Liver (tissue), 9 donors: ENCODE results near the gene ACACB. TPM values are rescaled to one million over a fixed set of nuclear protein-coding genes. Genes with fewer than 3 reads are reported as not detected.

ENCODE experiments used
- DNase-seq: peaks from one replicate; pipeline ENCODE4 v3.0.0-alpha.2; 2017; ENCODE audit warnings: low spot score
- H3K27ac ChIP-seq, 2 donors: one replicate each; pipeline ENCODE4 v1.7.0; 2013; ENCODE audit warnings: inconsistent platforms in 2 of 2, low read length in 2 of 2, control low read depth in 1 of 2, low read depth in 1 of 2, mild to moderate bottlenecking in 1 of 2
- H3K27me3 ChIP-seq, 4 donors: one replicate each; pipeline versions ENCODE4 v1.6.1 to v1.7.0; 2013; ENCODE audit warnings: low read length in 3 of 4, inconsistent platforms in 1 of 4, mild to moderate bottlenecking in 1 of 4, moderate library complexity in 1 of 4; ENCODE audit not compliant: control insufficient read depth in 4 of 4, insufficient read depth in 4 of 4
- H3K36me3 ChIP-seq, 4 donors: one replicate each; pipeline versions ENCODE4 v1.6.1 to v1.7.0; 2013; ENCODE audit warnings: low read length in 3 of 4, mild to moderate bottlenecking in 3 of 4, low read depth in 1 of 4, moderate library complexity in 1 of 4; ENCODE audit not compliant: control insufficient read depth in 4 of 4, insufficient read depth in 3 of 4
- H3K4me1 ChIP-seq, 4 donors: one replicate each; pipeline versions ENCODE4 v1.6.1 to v1.7.0; 2013; ENCODE audit warnings: low read length in 3 of 4, mild to moderate bottlenecking in 3 of 4, moderate library complexity in 1 of 4; ENCODE audit not compliant: control insufficient read depth in 4 of 4, insufficient read depth in 4 of 4
- H3K4me3 ChIP-seq, 3 donors: one replicate each; pipeline versions ENCODE4 v1.6.1 to v1.7.0; 2013; ENCODE audit warnings: low read length in 3 of 3, control low read depth in 1 of 3, low read depth in 1 of 3, mild to moderate bottlenecking in 1 of 3
- H3K9ac ChIP-seq, 2 donors: one replicate each; pipeline ENCODE4 v1.7.0; 2013; ENCODE audit warnings: low read length in 2 of 2, mild to moderate bottlenecking in 2 of 2, moderate library complexity in 2 of 2, control low read depth in 1 of 2, low read depth in 1 of 2
- H3K9me3 ChIP-seq, 4 donors: one replicate each; pipeline versions ENCODE4 v1.6.1 to v1.7.0; 2013; ENCODE audit warnings: low read length in 3 of 4; ENCODE audit not compliant: control insufficient read depth in 4 of 4
- EGR1 ChIP-seq, 2 donors: IDR thresholded peaks; 2 replicates each; pipeline ENCODE4 v1.6.1; 2016 to 2018; ENCODE audit warnings: antibody characterized with exemption in 2 of 2, low read depth in 2 of 2
- FOXA1 ChIP-seq: IDR thresholded peaks from 2 replicates; pipeline ENCODE4 v1.6.1; 2016; ENCODE audit warnings: antibody characterized with exemption
- GABPA ChIP-seq, 2 donors: IDR thresholded peaks in 1 of 2; conservative IDR thresholded peaks in 1 of 2; 2 replicates each; pipeline ENCODE4 v1.6.1; 2016; ENCODE audit warnings: antibody characterized with exemption in 2 of 2, mild to moderate bottlenecking in 1 of 2, moderate library complexity in 1 of 2
- HNF4G ChIP-seq: IDR thresholded peaks from 2 replicates; pipeline ENCODE4 v1.6.1; 2016; ENCODE audit warnings: antibody characterized with exemption
- MAX ChIP-seq: IDR thresholded peaks from 2 replicates; pipeline ENCODE4 v1.6.1; 2016; ENCODE audit warnings: antibody characterized with exemption
- RAD21 ChIP-seq, 2 donors: IDR thresholded peaks; 2 replicates each; pipeline ENCODE4 v1.6.1; 2016; ENCODE audit warnings: antibody characterized with exemption in 2 of 2, mild to moderate bottlenecking in 2 of 2
- REST ChIP-seq: IDR thresholded peaks from 2 replicates; pipeline ENCODE4 v1.6.1; 2016; ENCODE audit warnings: antibody characterized with exemption, mild to moderate bottlenecking
- RXRA ChIP-seq, 2 donors: IDR thresholded peaks; 2 replicates each; pipeline ENCODE4 v1.6.1; 2017 to 2018; ENCODE audit warnings: antibody characterized with exemption in 2 of 2, mild to moderate bottlenecking in 1 of 2
- SP1 ChIP-seq: IDR thresholded peaks from 2 replicates; pipeline ENCODE4 v1.6.1; 2018; ENCODE audit warnings: antibody characterized with exemption, mild to moderate bottlenecking
- YY1 ChIP-seq: IDR thresholded peaks from 2 replicates; pipeline ENCODE4 v1.6.1; 2016; ENCODE audit warnings: antibody characterized with exemption, mild to moderate bottlenecking
- ZBTB33 ChIP-seq: IDR thresholded peaks from 2 replicates; pipeline ENCODE4 v1.6.1; 2016; ENCODE audit warnings: antibody characterized with exemption
- WGBS: extraction: QIAGEN DNeasy Blood & Tissue Kit; methylation state at CpG from one replicate; pipeline ENCODE4 v1.1.7; 2013; 5-methylcytosine and 5-hydroxymethylcytosine counted together
- polyA plus RNA-seq, 2 donors: library from polyadenylated mRNA; stranded (reverse) in 1 of 2; unstranded in 1 of 2; fragments of 200-250 nt in 1 of 2; fragments of >200 nt in 1 of 2; fragmentation: Nextera tagmentation in 1 of 2; extraction: Ambion mirVana in 1 of 2; gene quantifications; one replicate each; pipeline versions ENCODE4 v1.2.1 to v1.2.3, GENCODE V29; 2013 to 2015
- total RNA-seq, 2 donors: library from RNA; depleted of rRNA; stranded (reverse); fragments of >200 nt; gene quantifications; one replicate each; pipeline ENCODE4 v1.2.3, GENCODE V29; 2014
- donor health status: healthy.
- donor health status: healthy.
- donor health status: healthy.
- donor health status: healthy.
- donor health status: healthy.

The ACACB gene
- total and polyA plus RNA-seq, 4 donors = 12.9 to 288 (median 52.1) TPM

GRCh38 chr12:109223868-109224267, 107.5 kb downstream of the ACACB start:
- no peaks in the 10 kb centered on the region for H3K4me1 ChIP-seq
- WGBS = 97% methylated on average over 5 of the region's 5 CpGs
- TF ChIP-seq FOXA1 (no peak), RAD21 (IDR thresholded peaks at IDR 0.05) (no peak), RXRA (IDR thresholded peaks at IDR 0.05) (no peak), EGR1 (IDR thresholded peaks at IDR 0.05; ENCODE audit: low read depth in 2 of 2) (no peak), ZBTB33 (no peak)
- DNase-seq = no peak
- no peaks in the 10 kb centered on the region for H3K9me3 ChIP-seq
- H3K27ac ChIP-seq = no peak overlapping the region
- H3K4me3 ChIP-seq = no peak overlapping the region
- no peaks in the 10 kb centered on the region for H3K27me3 ChIP-seq
- peaks cover 25 to 87% (median 55%) of the 10 kb centered on the region in 4 donors for H3K36me3 ChIP-seq
- no peak overlapping the region for H3K9ac ChIP-seq

- DNase-seq = no peak
- Histone ChIP-seq H3K27me3 (no peaks in the 10 kb centered on the region), H3K9me3 (no peaks in the 10 kb centered on the region), H3K4me3 (no peak overlapping the region), H3K9ac (no peak overlapping the region), H3K36me3 (peaks cover 31 to 87% (median 67%) of the 10 kb centered on the region in 4 donors), H3K4me1 (no peaks in the 10 kb centered on the region), H3K27ac (no peak overlapping the region)
- WGBS = 95% methylated on average over 4 of the region's 4 CpGs
- TF ChIP-seq YY1 (no peak), GABPA (IDR thresholded peaks at IDR 0.05 in 1 of 2, conservative IDR thresholded peaks at IDR 0.05 in 1 of 2) (no peak), ZBTB33 (no peak), REST (no peak), MAX (no peak), HNF4G (no peak), SP1 (no peak)
These were observed 112.3 kb downstream of the ACACB start for GRCh38 chr12:109228664-109229063.
